ENCODE measurements around the gene MIGA2.
"Not testable (repeated sequence)": the region's sequence is repeated elsewhere in the genome, so short reads cannot be mapped to it uniquely, and the experiment has no call there.

Gene MIGA2, protein sequence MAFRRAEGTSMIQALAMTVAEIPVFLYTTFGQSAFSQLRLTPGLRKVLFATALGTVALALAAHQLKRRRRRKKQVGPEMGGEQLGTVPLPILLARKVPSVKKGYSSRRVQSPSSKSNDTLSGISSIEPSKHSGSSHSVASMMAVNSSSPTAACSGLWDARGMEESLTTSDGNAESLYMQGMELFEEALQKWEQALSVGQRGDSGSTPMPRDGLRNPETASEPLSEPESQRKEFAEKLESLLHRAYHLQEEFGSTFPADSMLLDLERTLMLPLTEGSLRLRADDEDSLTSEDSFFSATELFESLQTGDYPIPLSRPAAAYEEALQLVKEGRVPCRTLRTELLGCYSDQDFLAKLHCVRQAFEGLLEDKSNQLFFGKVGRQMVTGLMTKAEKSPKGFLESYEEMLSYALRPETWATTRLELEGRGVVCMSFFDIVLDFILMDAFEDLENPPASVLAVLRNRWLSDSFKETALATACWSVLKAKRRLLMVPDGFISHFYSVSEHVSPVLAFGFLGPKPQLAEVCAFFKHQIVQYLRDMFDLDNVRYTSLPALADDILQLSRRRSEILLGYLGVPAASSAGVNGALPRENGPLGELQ

GRCh38 chr9:129036241-129036922 lies at the start of gene MIGA2:
TSS of gene MIGA2 (plus strand) at chr9:129036626. CDS start at chr9:129040595, 3,969 bp downstream.
- peak; percentile 81 to 89 for DNase-seq (ENCODE audit: low read depth in 1 of 2, low spot score in 1 of 2)

- DNase-seq (ENCODE audit: low read depth in 1 of 2, low spot score in 1 of 2) = no peak
Measured at GRCh38 chr9:128986671-128987070, 49.8 kb upstream of the MIGA2 start.

GRCh38 chr9:128987805-128988204 lies 48.6 kb upstream of the MIGA2 start:
- DNase-seq (ENCODE audit: low read depth in 1 of 2, low spot score in 1 of 2) = no peak

DNA sequence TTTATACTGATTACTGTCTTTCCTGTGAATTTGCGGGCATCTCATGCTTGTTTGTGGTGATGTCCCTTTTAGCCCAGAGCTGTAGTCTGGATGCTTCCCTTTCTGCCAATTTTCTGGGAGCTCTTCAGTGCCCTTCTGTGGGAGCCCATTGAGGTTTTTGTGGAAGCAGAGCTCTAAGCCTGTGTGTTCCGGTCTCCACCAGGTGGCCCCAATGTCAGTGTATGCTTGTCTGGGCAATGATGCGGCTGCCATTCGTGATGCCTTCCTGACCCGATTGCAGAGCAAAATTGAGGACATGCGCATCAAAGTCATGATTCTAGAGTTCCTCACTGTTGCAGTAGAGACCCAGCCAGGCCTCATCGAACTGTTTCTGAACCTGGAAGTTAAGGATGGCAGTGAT lies 43.4 kb upstream of the MIGA2 start:
- no peak for DNase-seq (ENCODE audit: low read depth in 1 of 2, low spot score in 1 of 2)

GRCh38 chr9:128995791-128996190 lies 40.6 kb upstream of the MIGA2 start:
- DNase-seq (ENCODE audit: low read depth in 1 of 2, low spot score in 1 of 2) = no peak

DNA sequence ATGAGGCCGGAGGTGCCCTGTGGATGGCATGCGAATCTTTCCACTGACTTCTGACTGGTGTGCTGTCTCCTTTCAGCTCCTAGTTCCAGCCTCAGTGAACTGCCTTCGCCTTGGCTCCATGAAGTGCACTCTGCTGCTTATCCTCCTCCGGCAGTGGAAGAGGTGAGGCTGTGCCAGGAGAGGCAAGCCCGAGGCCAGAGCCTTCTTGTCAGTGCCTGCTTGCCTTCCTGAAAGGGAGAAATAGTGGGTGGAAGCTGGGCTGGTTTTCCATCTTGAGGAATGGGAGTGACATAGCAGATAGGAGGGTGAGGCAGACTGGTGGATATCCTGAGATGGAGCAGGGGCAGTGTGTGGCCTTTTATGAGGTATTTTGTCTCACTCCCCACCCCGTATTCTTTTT lies 38.0 kb upstream of the MIGA2 start:
- DNase-seq (ENCODE audit: low read depth in 1 of 2, low spot score in 1 of 2) = no peak

DNA sequence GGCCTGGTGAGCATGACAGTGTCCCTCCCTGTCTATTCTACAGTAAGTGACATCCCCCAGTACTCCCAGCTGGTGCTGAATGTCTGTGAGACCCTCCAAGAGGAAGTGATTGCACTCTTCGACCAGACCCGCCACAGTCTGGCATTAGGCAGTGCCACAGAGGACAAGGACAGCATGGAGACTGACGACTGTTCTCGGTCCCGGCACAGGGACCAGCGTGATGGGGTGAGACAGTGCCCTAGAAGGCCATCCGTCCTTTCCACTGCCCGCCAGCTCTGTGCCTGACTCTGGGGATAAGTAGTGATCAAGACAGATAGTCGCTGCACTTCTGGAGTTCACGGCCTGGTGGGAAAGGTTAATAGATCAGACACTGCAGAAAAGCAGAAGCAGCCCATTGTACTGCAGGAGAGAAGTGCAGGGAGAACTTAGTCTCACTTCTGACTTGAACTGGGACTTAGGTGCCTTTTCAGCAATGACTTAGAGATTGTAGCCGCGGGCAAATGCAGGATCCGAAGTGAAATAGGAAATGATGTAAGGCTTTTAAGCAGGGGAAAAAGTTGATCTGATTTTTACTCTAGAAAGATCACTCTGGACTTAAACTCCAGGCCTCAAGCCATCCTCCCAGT lies 36.7 kb upstream of the MIGA2 start:
- DNase-seq (ENCODE audit: low read depth in 1 of 2, low spot score in 1 of 2) = no peak

DNA sequence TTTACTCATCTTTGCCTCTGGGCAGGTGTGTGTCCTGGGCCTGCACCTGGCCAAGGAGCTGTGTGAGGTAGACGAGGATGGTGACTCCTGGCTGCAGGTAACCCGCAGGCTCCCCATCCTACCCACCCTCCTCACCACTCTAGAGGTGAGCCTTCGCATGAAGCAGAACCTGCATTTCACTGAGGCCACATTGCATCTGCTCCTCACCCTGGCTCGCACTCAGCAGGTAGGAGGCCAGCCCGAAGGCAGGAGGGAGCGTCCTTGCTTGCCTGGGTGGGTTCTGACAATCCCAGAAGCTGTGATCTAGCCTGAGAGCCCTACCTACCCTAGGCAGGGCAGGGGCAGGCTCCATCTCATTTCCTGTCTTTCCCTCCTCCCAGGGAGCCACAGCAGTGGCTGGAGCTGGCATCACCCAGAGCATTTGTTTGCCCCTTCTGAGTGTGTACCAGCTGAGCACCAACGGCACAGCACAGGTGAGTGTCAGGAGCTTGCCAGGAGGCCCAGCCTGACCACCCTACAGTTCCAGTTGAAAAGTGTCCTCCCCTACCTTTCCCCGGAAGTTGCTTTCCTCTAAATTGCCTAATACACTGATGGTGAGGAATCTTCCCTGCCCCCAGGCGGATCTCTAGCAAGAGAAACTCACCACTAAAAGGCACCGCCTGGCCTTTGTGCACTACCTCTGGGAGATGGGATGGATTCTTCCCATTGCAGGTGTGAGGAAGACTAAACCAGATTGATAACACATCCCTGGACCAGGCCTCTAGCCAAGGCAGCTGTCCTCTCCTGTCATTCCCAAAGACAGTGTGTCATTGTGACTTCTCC lies 34.7 kb upstream of the MIGA2 start:
- DNase-seq (ENCODE audit: low read depth in 1 of 2, low spot score in 1 of 2) = no peak

DNA sequence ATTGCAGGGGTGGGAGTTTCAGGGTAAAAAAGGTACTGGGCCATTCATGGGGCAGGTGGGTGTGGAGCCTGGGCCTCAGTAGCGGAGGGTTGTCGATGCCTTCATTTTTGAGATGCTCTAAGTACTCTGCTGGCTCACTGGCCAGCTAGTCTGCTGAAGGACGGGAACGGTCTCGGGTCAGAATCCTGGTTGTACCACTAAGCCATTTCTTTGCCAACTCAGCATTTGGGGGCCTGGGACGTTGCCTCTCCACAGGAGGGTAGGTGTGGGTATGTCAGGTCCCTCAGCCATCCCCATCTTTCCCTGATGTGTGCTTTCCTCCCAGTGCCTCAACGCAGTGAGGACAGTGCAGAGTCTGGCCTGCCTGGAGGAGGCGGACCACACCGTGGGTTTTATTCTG lies 33.4 kb upstream of the MIGA2 start:
- no peak for DNase-seq (ENCODE audit: low read depth in 1 of 2, low spot score in 1 of 2)

DNA sequence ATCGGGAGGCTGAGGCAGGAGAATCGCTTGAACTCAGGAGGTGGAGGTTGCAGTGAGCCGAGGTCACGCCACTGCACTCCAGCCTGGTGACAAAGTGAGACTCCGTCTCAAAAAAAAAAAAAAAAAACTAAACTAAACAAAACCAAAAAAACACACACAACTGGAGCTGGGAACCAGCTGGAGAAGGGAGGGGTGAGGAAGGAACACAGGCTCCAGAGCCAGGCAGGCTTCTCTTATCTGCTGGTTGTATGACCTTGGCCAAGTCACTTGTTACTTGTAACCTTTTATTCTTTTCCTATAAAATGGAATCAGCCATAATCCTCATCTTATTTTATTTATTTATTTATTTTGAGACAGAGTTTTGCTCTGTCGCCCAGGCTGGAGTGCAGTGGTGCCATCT lies 32.3 kb upstream of the MIGA2 start:
- DNase-seq (ENCODE audit: low read depth in 1 of 2, low spot score in 1 of 2) = not testable (repeated sequence)

DNA sequence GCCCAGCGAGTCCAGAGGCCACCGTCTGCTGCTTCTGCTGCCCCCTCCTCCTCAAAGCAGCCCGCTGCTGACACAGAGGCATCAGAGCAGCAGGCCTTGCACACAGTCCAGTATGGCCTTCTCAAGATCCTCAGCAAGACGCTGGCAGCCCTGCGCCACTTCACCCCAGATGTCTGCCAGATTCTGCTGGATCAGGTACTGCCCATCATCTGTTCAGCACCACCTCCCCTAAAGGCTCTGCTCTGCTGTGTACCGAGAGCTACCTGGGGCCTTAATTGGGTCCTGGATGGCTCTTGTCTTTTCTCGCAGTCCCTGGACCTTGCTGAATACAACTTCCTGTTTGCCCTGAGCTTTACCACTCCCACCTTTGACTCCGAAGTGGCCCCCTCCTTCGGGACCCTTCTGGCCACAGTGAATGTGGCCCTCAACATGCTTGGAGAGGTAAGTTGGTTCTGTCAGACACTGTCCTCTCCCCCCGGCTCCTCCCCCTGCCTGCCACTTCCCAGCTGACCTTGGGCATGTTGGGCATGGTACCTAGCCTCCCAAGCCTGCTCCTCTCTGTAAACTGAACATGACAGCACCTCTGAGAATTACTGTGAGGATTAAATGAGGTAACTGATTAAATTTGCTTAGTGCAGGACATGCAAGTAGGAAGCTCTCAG lies 31.0 kb upstream of the MIGA2 start:
- no peak for DNase-seq (ENCODE audit: low read depth in 1 of 2, low spot score in 1 of 2)

DNA sequence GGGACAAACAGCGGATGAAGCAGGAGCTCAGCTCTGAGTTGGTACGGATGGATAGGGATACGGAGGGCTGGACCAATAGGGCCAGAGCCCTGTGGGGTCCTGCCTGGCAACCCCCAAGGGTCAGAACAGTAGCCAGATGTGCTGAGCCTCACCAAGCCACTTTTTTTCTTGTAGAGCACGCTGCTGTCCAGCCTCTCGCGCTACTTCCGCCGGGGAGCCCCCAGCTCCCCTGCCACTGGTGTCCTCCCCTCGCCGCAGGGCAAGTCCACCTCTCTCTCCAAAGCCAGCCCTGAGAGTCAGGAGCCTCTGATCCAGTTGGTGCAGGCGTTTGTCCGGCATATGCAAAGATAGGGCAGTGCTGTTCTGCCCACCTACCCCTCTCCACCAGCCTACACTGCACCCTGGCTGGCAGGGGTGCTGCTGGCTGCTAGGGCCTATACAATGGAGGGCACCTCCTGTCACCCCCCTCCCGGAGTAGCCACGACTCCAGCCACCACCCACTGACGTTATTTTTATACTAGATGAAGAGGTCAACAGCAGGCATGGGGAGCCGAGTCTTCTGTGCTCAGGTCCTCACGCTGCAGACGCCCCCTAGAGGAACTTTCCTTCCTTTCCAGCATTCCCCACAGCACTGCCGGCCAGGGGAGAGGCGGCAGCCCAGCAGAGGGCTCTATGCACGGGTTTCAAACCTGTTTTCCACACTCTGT lies 29.9 kb upstream of the MIGA2 start:
- DNase-seq (ENCODE audit: low read depth in 1 of 2, low spot score in 1 of 2) = peak in 1 of 2 donors; percentile 19

- DNase-seq (ENCODE audit: low read depth in 1 of 2, low spot score in 1 of 2) = no peak
Measured at GRCh38 chr9:129007035-129007765, 29.2 kb upstream of the MIGA2 start.

GRCh38 chr9:129007766-129008468 lies 28.5 kb upstream of the MIGA2 start:
- DNase-seq (ENCODE audit: low read depth in 1 of 2, low spot score in 1 of 2) = no peak

GRCh38 chr9:129008469-129008965 lies 27.9 kb upstream of the MIGA2 start:
- DNase-seq (ENCODE audit: low read depth in 1 of 2, low spot score in 1 of 2) = no peak

DNA sequence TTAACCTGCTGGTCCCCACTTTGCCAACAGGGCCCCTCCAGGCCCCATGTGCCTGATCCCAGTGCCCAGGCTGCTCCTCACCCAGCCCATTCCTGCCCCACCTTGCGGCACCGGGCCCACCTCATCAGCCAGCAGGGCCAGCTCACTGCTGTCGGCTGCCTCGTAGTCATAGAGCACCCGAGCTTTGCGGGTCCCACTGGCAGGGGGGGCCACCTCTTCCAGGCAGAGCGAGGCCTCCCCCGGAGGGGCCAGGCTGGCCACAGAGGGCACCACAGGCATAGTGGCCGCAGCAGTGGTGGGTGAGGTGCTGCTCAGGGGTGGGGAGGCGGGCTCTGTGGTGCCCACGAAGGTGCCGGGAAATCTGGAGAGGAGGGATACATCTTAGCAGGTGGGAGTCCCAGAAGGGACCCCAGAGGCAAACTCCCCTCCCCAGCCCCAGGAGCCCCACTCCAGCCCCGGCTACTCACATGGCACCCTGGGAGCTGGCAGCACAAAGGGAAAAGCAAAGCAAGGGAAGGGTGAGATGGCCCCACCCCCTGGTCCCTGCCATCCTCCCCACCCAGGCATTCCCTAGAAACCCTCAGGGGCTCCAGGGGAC lies 27.3 kb upstream of the MIGA2 start:
- no peak for DNase-seq (ENCODE audit: low read depth in 1 of 2, low spot score in 1 of 2)

- DNase-seq (ENCODE audit: low read depth in 1 of 2, low spot score in 1 of 2) = no peak
Measured at GRCh38 chr9:129009584-129010141, 26.8 kb upstream of the MIGA2 start.

Measured in stimulated activated CD4-positive, alpha-beta T cell treated with anti-CD3 and anti-CD28 coated beads, Interleukin-15, amount 100 ng/mL, for 1 hour (primary cell).